ENCODE results near the gene NHLH1. TPM values are rescaled to one million over a fixed set of nuclear protein-coding genes. Genes with fewer than 3 reads are reported as not detected.

NHLH1 gene
- total and polyA plus RNA-seq, 4 donors, result 0.08 TPM; not detected in 3

- WGBS, result 81% methylated on average over 4 of the region's 4 CpGs
- peak; percentile 23 for DNase-seq (ENCODE audit: low spot score)
- H3K36me3 ChIP-seq (ENCODE audit: control insufficient read depth in 4 of 4, insufficient read depth in 3 of 4, low read depth in 1 of 4, low read length in 3 of 4), result no peaks in the 10 kb centered on the region
- no peak overlapping the region for H3K9ac ChIP-seq (ENCODE audit: low read depth in 1 of 2, low read length in 2 of 2)
- no peaks in the 10 kb centered on the region for H3K9me3 ChIP-seq (ENCODE audit: control insufficient read depth in 4 of 4, low read length in 3 of 4)
- H3K27me3 ChIP-seq (ENCODE audit: control insufficient read depth in 4 of 4, insufficient read depth in 4 of 4, low read length in 3 of 4), result no peaks in the 10 kb centered on the region
- TF ChIP-seq NR2F2 (IDR thresholded peaks at IDR 0.05), result no peak
- TF ChIP-seq HNF4A (conservative IDR thresholded peaks at IDR 0.05), result no peak
- TF ChIP-seq, protein P1, sequence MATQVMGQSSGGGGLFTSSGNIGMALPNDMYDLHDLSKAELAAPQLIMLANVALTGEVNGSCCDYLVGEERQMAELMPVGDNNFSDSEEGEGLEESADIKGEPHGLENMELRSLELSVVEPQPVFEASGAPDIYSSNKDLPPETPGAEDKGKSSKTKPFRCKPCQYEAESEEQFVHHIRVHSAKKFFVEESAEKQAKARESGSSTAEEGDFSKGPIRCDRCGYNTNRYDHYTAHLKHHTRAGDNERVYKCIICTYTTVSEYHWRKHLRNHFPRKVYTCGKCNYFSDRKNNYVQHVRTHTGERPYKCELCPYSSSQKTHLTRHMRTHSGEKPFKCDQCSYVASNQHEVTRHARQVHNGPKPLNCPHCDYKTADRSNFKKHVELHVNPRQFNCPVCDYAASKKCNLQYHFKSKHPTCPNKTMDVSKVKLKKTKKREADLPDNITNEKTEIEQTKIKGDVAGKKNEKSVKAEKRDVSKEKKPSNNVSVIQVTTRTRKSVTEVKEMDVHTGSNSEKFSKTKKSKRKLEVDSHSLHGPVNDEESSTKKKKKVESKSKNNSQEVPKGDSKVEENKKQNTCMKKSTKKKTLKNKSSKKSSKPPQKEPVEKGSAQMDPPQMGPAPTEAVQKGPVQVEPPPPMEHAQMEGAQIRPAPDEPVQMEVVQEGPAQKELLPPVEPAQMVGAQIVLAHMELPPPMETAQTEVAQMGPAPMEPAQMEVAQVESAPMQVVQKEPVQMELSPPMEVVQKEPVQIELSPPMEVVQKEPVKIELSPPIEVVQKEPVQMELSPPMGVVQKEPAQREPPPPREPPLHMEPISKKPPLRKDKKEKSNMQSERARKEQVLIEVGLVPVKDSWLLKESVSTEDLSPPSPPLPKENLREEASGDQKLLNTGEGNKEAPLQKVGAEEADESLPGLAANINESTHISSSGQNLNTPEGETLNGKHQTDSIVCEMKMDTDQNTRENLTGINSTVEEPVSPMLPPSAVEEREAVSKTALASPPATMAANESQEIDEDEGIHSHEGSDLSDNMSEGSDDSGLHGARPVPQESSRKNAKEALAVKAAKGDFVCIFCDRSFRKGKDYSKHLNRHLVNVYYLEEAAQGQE (IDR thresholded peaks at IDR 0.05), result no peak
- TF ChIP-seq, protein P2, sequence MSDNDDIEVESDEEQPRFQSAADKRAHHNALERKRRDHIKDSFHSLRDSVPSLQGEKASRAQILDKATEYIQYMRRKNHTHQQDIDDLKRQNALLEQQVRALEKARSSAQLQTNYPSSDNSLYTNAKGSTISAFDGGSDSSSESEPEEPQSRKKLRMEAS (IDR thresholded peaks at IDR 0.05), result no peak
- TF ChIP-seq ZBTB33 (IDR thresholded peaks at IDR 0.05), result no peak
- TF ChIP-seq GABPA (IDR thresholded peaks at IDR 0.05 in 1 of 2, conservative IDR thresholded peaks at IDR 0.05 in 1 of 2), result no peak
- TF ChIP-seq JUND (IDR thresholded peaks at IDR 0.05), result no peak
- no peak for TF ChIP-seq SP1 (IDR thresholded peaks at IDR 0.05)
- TF ChIP-seq TAF1 (conservative IDR thresholded peaks at IDR 0.05), result no peak
- no peak for TF ChIP-seq RAD21 (IDR thresholded peaks at IDR 0.05)
- TF ChIP-seq, protein P3, sequence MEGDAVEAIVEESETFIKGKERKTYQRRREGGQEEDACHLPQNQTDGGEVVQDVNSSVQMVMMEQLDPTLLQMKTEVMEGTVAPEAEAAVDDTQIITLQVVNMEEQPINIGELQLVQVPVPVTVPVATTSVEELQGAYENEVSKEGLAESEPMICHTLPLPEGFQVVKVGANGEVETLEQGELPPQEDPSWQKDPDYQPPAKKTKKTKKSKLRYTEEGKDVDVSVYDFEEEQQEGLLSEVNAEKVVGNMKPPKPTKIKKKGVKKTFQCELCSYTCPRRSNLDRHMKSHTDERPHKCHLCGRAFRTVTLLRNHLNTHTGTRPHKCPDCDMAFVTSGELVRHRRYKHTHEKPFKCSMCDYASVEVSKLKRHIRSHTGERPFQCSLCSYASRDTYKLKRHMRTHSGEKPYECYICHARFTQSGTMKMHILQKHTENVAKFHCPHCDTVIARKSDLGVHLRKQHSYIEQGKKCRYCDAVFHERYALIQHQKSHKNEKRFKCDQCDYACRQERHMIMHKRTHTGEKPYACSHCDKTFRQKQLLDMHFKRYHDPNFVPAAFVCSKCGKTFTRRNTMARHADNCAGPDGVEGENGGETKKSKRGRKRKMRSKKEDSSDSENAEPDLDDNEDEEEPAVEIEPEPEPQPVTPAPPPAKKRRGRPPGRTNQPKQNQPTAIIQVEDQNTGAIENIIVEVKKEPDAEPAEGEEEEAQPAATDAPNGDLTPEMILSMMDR (IDR thresholded peaks at IDR 0.05; ENCODE audit: low read depth, low read length, missing input control), result no peak
- TF ChIP-seq FOXA1 (IDR thresholded peaks at IDR 0.05), result no peak
- TF ChIP-seq EGR1 (IDR thresholded peaks at IDR 0.05; ENCODE audit: low read depth in 2 of 2), result no peak
- TF ChIP-seq, protein P4, sequence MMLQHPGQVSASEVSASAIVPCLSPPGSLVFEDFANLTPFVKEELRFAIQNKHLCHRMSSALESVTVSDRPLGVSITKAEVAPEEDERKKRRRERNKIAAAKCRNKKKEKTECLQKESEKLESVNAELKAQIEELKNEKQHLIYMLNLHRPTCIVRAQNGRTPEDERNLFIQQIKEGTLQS (IDR thresholded peaks at IDR 0.05), result no peak
- no peak for TF ChIP-seq HNF4G (IDR thresholded peaks at IDR 0.05)
- TF ChIP-seq YY1 (IDR thresholded peaks at IDR 0.05), result no peak
- H3K4me3 ChIP-seq (ENCODE audit: low read depth in 1 of 3, low read length in 3 of 3), result no peak overlapping the region
- H3K27ac ChIP-seq (ENCODE audit: low read depth in 1 of 2, low read length in 2 of 2), result no peak overlapping the region
- H3K4me1 ChIP-seq (ENCODE audit: control insufficient read depth in 4 of 4, insufficient read depth in 4 of 4, low read length in 3 of 4), result no peaks in the 10 kb centered on the region
Measured at GRCh38 chr1:160367934-160368923, 1.4 kb downstream of the NHLH1 start.

All from liver (tissue), 9 donors.